ENCODE data around the gene LRFN3.
"Not testable (repeated sequence)": the region's sequence is repeated elsewhere in the genome, so short reads cannot be mapped to it uniquely, and the experiment has no call there.

The LRFN3 gene

GRCh38 chr19:35935911-35936737 lies at the start of gene LRFN3:
Gene LRFN3 (plus strand): TSS chr19:35936374. CDS start chr19:35939426, 3,052 bp downstream.
- peak; percentile 81 for DNase-seq (ENCODE audit: low spot score)

GRCh38 chr19:35887197-35887596 lies 49.0 kb upstream of the LRFN3 start:
- DNase-seq (ENCODE audit: low spot score) = no peak

GRCh38 chr19:35888398-35888797 lies 47.8 kb upstream of the LRFN3 start:
- no peak for DNase-seq (ENCODE audit: low spot score)

GRCh38 chr19:35889370-35890112 lies 46.6 kb upstream of the LRFN3 start:
- no peak for DNase-seq (ENCODE audit: low spot score)

GRCh38 chr19:35890113-35890650 lies 46.0 kb upstream of the LRFN3 start:
- DNase-seq (ENCODE audit: low spot score) = no peak

- not testable (repeated sequence) for DNase-seq (ENCODE audit: low spot score)
Observed at GRCh38 chr19:35891819-35892218, 44.4 kb upstream of the LRFN3 start.

GRCh38 chr19:35894342-35894741 lies 41.8 kb upstream of the LRFN3 start:
- no peak for DNase-seq (ENCODE audit: low spot score)

GRCh38 chr19:35895911-35896642 lies 40.1 kb upstream of the LRFN3 start:
- no peak for DNase-seq (ENCODE audit: low spot score)

GRCh38 chr19:35896643-35897040 lies 39.5 kb upstream of the LRFN3 start:
- no peak for DNase-seq (ENCODE audit: low spot score)

GRCh38 chr19:35897706-35898451 lies 38.3 kb upstream of the LRFN3 start:
- DNase-seq (ENCODE audit: low spot score) = no peak

GRCh38 chr19:35898499-35898809 lies 37.7 kb upstream of the LRFN3 start:
- no peak for DNase-seq (ENCODE audit: low spot score)

- DNase-seq (ENCODE audit: low spot score) = peak; percentile 66
Observed at GRCh38 chr19:35899547-35900214, 36.5 kb upstream of the LRFN3 start.

GRCh38 chr19:35901055-35901644 lies 35.0 kb upstream of the LRFN3 start:
- no peak for DNase-seq (ENCODE audit: low spot score)

GRCh38 chr19:35901854-35902661 lies 34.1 kb upstream of the LRFN3 start, which contains the start of gene HCST:
Gene HCST (plus strand): TSS chr19:35902529. CDS start chr19:35902594, 65 bp downstream.
- DNase-seq (ENCODE audit: low spot score) = no peak

- DNase-seq (ENCODE audit: low spot score) = no peak
Observed at GRCh38 chr19:35902870-35903475, 33.2 kb upstream of the LRFN3 start.

GRCh38 chr19:35903550-35904179 lies 32.5 kb upstream of the LRFN3 start:
- DNase-seq (ENCODE audit: low spot score) = peak; percentile 71

GRCh38 chr19:35904311-35905068 lies 31.7 kb upstream of the LRFN3 start:
- no peak for DNase-seq (ENCODE audit: low spot score)

GRCh38 chr19:35905178-35905727 lies 30.9 kb upstream of the LRFN3 start:
- no peak for DNase-seq (ENCODE audit: low spot score)

Measured in ecto neural progenitor cell (in vitro differentiated cells).